H9 (cell line): Measurements from ENCODE around the gene PSMB8. TPM values are rescaled to one million over a fixed set of nuclear protein-coding genes. Genes with fewer than 3 reads are reported as not detected.

ENCODE experiments used
- DNase-seq: peaks from one replicate; pipeline ENCODE4 v3.0.0-alpha.2; 2017
- H2AFZ ChIP-seq: one replicate; pipeline ENCODE4 v1.6.1; 2013; ENCODE audit warnings: mild to moderate bottlenecking, low read length, control low read depth, moderate library complexity
- H2AK5ac ChIP-seq: 2 replicates; pipeline ENCODE4 v1.6.1; 2013; ENCODE audit warnings: low read length, control low read depth, mixed read lengths; ENCODE audit not compliant: insufficient read length
- H2BK120ac ChIP-seq: one replicate; pipeline ENCODE4 v1.6.1; 2013; ENCODE audit warnings: low read depth, mild to moderate bottlenecking, low read length, control low read depth, inconsistent platforms; ENCODE audit not compliant: poor library complexity, severe bottlenecking
- H2BK12ac ChIP-seq: 2 replicates; pipeline ENCODE4 v1.6.1; 2013; ENCODE audit warnings: low read length, control low read depth, mixed read lengths, low read depth; ENCODE audit not compliant: insufficient read length
- H2BK15ac ChIP-seq: 2 replicates; pipeline ENCODE4 v1.6.1; 2013; ENCODE audit warnings: low read depth, low read length, control low read depth
- H2BK20ac ChIP-seq: one replicate; pipeline ENCODE4 v1.6.1; 2013; ENCODE audit warnings: low read depth, mild to moderate bottlenecking, low read length, control low read depth, inconsistent platforms; ENCODE audit not compliant: poor library complexity, severe bottlenecking
- H2BK5ac ChIP-seq: 2 replicates; pipeline ENCODE4 v1.6.1; 2013; ENCODE audit warnings: low read length, control low read depth, mixed read lengths; ENCODE audit not compliant: insufficient read length
- H3K14ac ChIP-seq: 2 replicates; pipeline ENCODE4 v1.6.1; 2013; ENCODE audit warnings: low read length, control low read depth; ENCODE audit not compliant: insufficient read depth
- H3K18ac ChIP-seq: 2 replicates; pipeline ENCODE4 v1.6.1; 2013; ENCODE audit warnings: low read depth, mild to moderate bottlenecking, mixed read lengths, low read length, control low read depth; ENCODE audit not compliant: insufficient read length
- H3K23ac ChIP-seq: 2 replicates; pipeline ENCODE4 v1.6.1; 2013; ENCODE audit warnings: low read length, control low read depth, mixed read lengths, low read depth; ENCODE audit not compliant: insufficient read length
- H3K23me2 ChIP-seq: 2 replicates; pipeline ENCODE4 v1.6.1; 2013; ENCODE audit warnings: low read depth, mild to moderate bottlenecking, mixed read lengths, low read length, control low read depth; ENCODE audit not compliant: insufficient read length, poor library complexity, severe bottlenecking
- H3K27ac ChIP-seq: 2 replicates; pipeline ENCODE4 v1.5.1; 2013; ENCODE audit warnings: low read length, control low read depth, mixed read lengths, low read depth; ENCODE audit not compliant: insufficient read length
- H3K27me3 ChIP-seq: 2 replicates; pipeline ENCODE4 v1.6.1; 2013; ENCODE audit warnings: low read length, control low read depth, inconsistent platforms; ENCODE audit not compliant: insufficient read depth
- H3K4ac ChIP-seq: 2 replicates; pipeline ENCODE4 v1.6.1; 2013; ENCODE audit warnings: low read depth, mild to moderate bottlenecking, control low read depth, inconsistent platforms, low read length, moderate library complexity
- H3K4me1 ChIP-seq: 2 replicates; pipeline ENCODE4 v1.6.1; 2013; ENCODE audit warnings: low read length, control low read depth, inconsistent platforms; ENCODE audit not compliant: insufficient read depth
- H3K4me2 ChIP-seq: 2 replicates; pipeline ENCODE4 v1.6.1; 2013; ENCODE audit warnings: low read length, control low read depth, mixed read lengths; ENCODE audit not compliant: insufficient read length, insufficient read depth
- H3K56ac ChIP-seq: 2 replicates; pipeline ENCODE4 v1.6.1; 2013; ENCODE audit warnings: low read depth, mild to moderate bottlenecking, mixed read lengths, low read length, control low read depth; ENCODE audit not compliant: insufficient read length
- H3K79me1 ChIP-seq: 2 replicates; pipeline ENCODE4 v1.6.1; 2013; ENCODE audit warnings: low read depth, mild to moderate bottlenecking, moderate library complexity, low read length, control low read depth, inconsistent platforms; ENCODE audit not compliant: insufficient read depth, poor library complexity, severe bottlenecking
- H3K79me2 ChIP-seq: 2 replicates; pipeline ENCODE4 v1.6.1; 2013; ENCODE audit warnings: low read length, control low read depth, inconsistent platforms; ENCODE audit not compliant: insufficient read depth
- H3K9ac ChIP-seq: 2 replicates; pipeline ENCODE4 v1.6.1; 2013; ENCODE audit warnings: low read length, control low read depth, mixed read lengths; ENCODE audit not compliant: insufficient read length; ENCODE audit errors: extremely low read depth
- H3K9me3 ChIP-seq: one replicate; pipeline ENCODE4 v1.6.1; 2013; ENCODE audit warnings: low read depth, low read length, inconsistent platforms; ENCODE audit not compliant: control insufficient read depth
- H3T11ph ChIP-seq: one replicate; pipeline ENCODE4 v1.6.1; 2013; ENCODE audit warnings: mild to moderate bottlenecking, low read length, control low read depth, inconsistent platforms
- H4K20me1 ChIP-seq: one replicate; pipeline ENCODE4 v1.6.1; 2013; ENCODE audit not compliant: control insufficient read depth, insufficient read length, insufficient read depth
- H4K5ac ChIP-seq: 2 replicates; pipeline ENCODE4 v1.6.1; 2013; ENCODE audit warnings: low read depth, mild to moderate bottlenecking, mixed read lengths, low read length, control low read depth; ENCODE audit not compliant: insufficient read length
- H4K8ac ChIP-seq: replicated peaks from 2 replicates; pipeline ENCODE4 v1.6.1; 2013; ENCODE audit warnings: low read length, control low read depth, mixed read lengths, low read depth; ENCODE audit not compliant: insufficient read length
- H4K91ac ChIP-seq: 2 replicates; pipeline ENCODE4 v1.6.1; 2013; ENCODE audit warnings: low read depth, mild to moderate bottlenecking, moderate library complexity, mixed read lengths, low read length, control low read depth; ENCODE audit not compliant: insufficient read length
- H3K27ac Mint-ChIP-seq, 3 experiments: 2 replicates in 2 of 3; 3 replicates in 1 of 3; pipeline ENCODE4 v1.8.0; 2020 to 2021; ENCODE audit warnings: mixed read lengths in 3 of 3, mild to moderate bottlenecking in 1 of 3, moderate library complexity in 1 of 3
- H3K27me3 Mint-ChIP-seq: 2 replicates; pipeline ENCODE4 v1.8.0; 2021; ENCODE audit warnings: low read depth, mild to moderate bottlenecking, moderate library complexity, mixed read lengths
- H3K36me3 Mint-ChIP-seq, 3 experiments: 2 replicates in 2 of 3; 3 replicates in 1 of 3; pipeline ENCODE4 v1.8.0; 2020 to 2021; ENCODE audit warnings: low read depth in 3 of 3, mixed read lengths in 3 of 3; ENCODE audit not compliant: insufficient read depth in 1 of 3
- H3K4me1 Mint-ChIP-seq, 2 experiments: 2 replicates each; pipeline ENCODE4 v1.8.0; 2020; ENCODE audit warnings: mixed read lengths in 2 of 2
- H3K4me3 Mint-ChIP-seq, 2 experiments: 2 replicates in 1 of 2; 3 replicates in 1 of 2; pipeline ENCODE4 v1.8.0; 2020 to 2021; ENCODE audit warnings: mild to moderate bottlenecking in 2 of 2, mixed read lengths in 2 of 2, moderate library complexity in 1 of 2
- H3K9me3 Mint-ChIP-seq, 2 experiments: 2 replicates in 1 of 2; 3 replicates in 1 of 2; pipeline ENCODE4 v1.8.0; 2020; ENCODE audit warnings: mild to moderate bottlenecking in 2 of 2, mixed read lengths in 2 of 2, moderate library complexity in 1 of 2
- CTCF ChIP-seq: fragments of 200-600 bp; sonication (generic); conservative IDR thresholded peaks from 3 replicates; pipeline ENCODE4 v1.8.0; 2021; ENCODE audit warnings: antibody characterized with exemption, mild to moderate bottlenecking
- WGBS: extraction: QIAGEN DNeasy Blood & Tissue Kit; methylation state at CpG from one replicate; pipeline ENCODE4 v1.1.7; 2013; ENCODE audit warnings: missing lambda C conversion rate, low lambda C conversion rate, mixed read lengths; ENCODE audit not compliant: insufficient read length; ENCODE audit errors: extremely low coverage; 5-methylcytosine and 5-hydroxymethylcytosine counted together
- total RNA-seq: library from RNA; stranded (reverse); gene quantifications from 2 replicates; pipeline ENCODE4 v1.2.1, GENCODE V29; 2021

The PSMB8 gene
- total RNA-seq, 1 experiment from 2014 or later: 19.1 TPM

GRCh38 chr6:32888576-32888975, 44.7 kb upstream of the PSMB8 start:
- Histone ChIP-seq H4K91ac (no peak overlapping the region), H3K9me3 (no peaks in the 10 kb centered on the region), H2AFZ (no peak overlapping the region), H3T11ph (no peak overlapping the region), H3K23me2 (peaks cover under 1% of the 10 kb centered on the region), H3K56ac (no peak overlapping the region), H3K4me2 (no peak overlapping the region), H2BK20ac (no peak overlapping the region), H3K27me3 (no peaks in the 10 kb centered on the region), H3K14ac (no peak overlapping the region), H4K5ac (no peak overlapping the region), H3K9ac (no peak overlapping the region), H2BK15ac (no peak overlapping the region), H3K4me1 (no peaks in the 10 kb centered on the region), H3K23ac (no peak overlapping the region), H3K4ac (no peak overlapping the region), H3K18ac (no peak overlapping the region), H2AK5ac (no peak overlapping the region), H3K27ac (no peak overlapping the region), H2BK12ac (no peak overlapping the region), H3K79me1 (no peaks in the 10 kb centered on the region), H3K79me2 (no peaks in the 10 kb centered on the region), H2BK5ac (no peak overlapping the region), H4K8ac (no peak overlapping the region), H4K20me1 (no peaks in the 10 kb centered on the region), H2BK120ac (no peak overlapping the region)
- Mint-ChIP-seq H3K4me3 (no peak overlapping the region), H3K36me3 (no peaks in the 10 kb centered on the region), H3K4me1 (peaks cover 4 to 8% of the 10 kb centered on the region in 2 experiments; a peak in 2 of 4 replicates), H3K9me3 (no peaks in the 10 kb centered on the region), H3K27ac (no peak overlapping the region), H3K27me3 (peaks cover 7% of the 10 kb centered on the region; the same call in 1 of the 2 replicates)
- WGBS: no CpG with 5 or more reads among the region's 2 CpGs
- no peak for DNase-seq
- TF ChIP-seq CTCF: no peak
